ENCODE results near the gene NFE2L1. TPM values are rescaled to one million over a fixed set of nuclear protein-coding genes. Genes with fewer than 3 reads are reported as not detected.
A peak's percentile ranks its signal among the peaks of the same experiment; 100 is the strongest.

The NFE2L1 gene
- total RNA-seq, 1 experiment from 2014 or later = 135 TPM

- RAD21 ChIA-PET (ENCODE audit: low non-redundant PET in 1 of 2, low total read pairs in 2 of 2, uncharacterized antibody in 2 of 2, unreplicated experiment in 2 of 2) = interaction anchor here (0.5 to 3.0 kb wide), 20 partner anchors 14 to 283 kb away, joined by 3 to 19 read pairs (median 4); partner anchors contain the start of gene NFE2L1 (in 2 of the 2)
Measured at GRCh38 chr17:48025040-48025903, 22.9 kb upstream of the NFE2L1 start.

More at GRCh38 chr17:48025040-48025903, 22.9 kb upstream of the NFE2L1 start:
- POLR2A ChIA-PET = interaction anchor here (0.7 to 2.6 kb wide), 13 partner anchors 10 to 593 kb away, joined by 3 to 45 read pairs (median 5); partner anchors contain the start of genes CBX1, HOXB8, NFE2L1 and SNX11
- no peaks in the 10 kb centered on the region for H3K79me2 ChIP-seq (ENCODE audit: insufficient read depth, low read length)
- TF ChIP-seq POLR2AphosphoS5 (IDR thresholded peaks at IDR 0.05; ENCODE audit: low read depth, low read length) (peak; percentile 89), MAX (IDR thresholded peaks at IDR 0.05) (no peak), CTCF (IDR thresholded peaks at IDR 0.05 in 2 of 3, conservative IDR thresholded peaks at IDR 0.05 in 1 of 3; ENCODE audit: borderline replicate concordance in 1 of 3, insufficient read depth in 1 of 3, low read depth in 2 of 3, low read length in 2 of 3) (peak in 2 of 3 experiments; percentile 87 to 92; a peak in 4 of 6 replicates), REST (IDR thresholded peaks at IDR 0.05; ENCODE audit: low read depth) (no peak), POLR2A (IDR thresholded peaks at IDR 0.05; ENCODE audit: borderline replicate concordance, extremely low read depth, insufficient read depth, insufficient read length) (peak; percentile 69), YY1 (IDR thresholded peaks at IDR 0.05; ENCODE audit: extremely low read depth, insufficient replicate concordance, low read depth, low read length) (peak; percentile 45)
- peak overlapping the region; percentile 93 for H3K27ac ChIP-seq (ENCODE audit: low read depth, low read length)
- peak overlapping the region; percentile 96 for H2AFZ ChIP-seq (ENCODE audit: low read depth, low read length, poor library complexity, severe bottlenecking)
- H3K9ac ChIP-seq (ENCODE audit: low read length) = peak overlapping the region; percentile 85
- peak overlapping the region; percentile 61 to 62 for H3K4me3 ChIP-seq (replicated peaks in 1 of 2; ENCODE audit: low read depth in 1 of 2, low read length in 2 of 2)
- CTCF ChIA-PET = interaction anchor here (0.5 to 3.5 kb wide), 60 partner anchors 10 to 1011 kb away, joined by 3 to 171 read pairs (median 4); partner anchors contain the start of genes CBX1, CDK5RAP3, HOXB8 and NFE2L1
- no peaks in the 10 kb centered on the region for H4K20me1 ChIP-seq (ENCODE audit: insufficient read depth)
- intact Hi-C loops (cut with micrococcal nuclease) = loop anchor here (1.0 to 10.0 kb wide), 10 partner anchors 102 to 1010 kb away; no protein-coding TSS in a partner anchor
- H3K4me2 ChIP-seq (ENCODE audit: low read length) = peak overlapping the region; percentile 95
- no peaks in the 10 kb centered on the region for H3K27me3 ChIP-seq (ENCODE audit: insufficient read depth, low read length)
- peaks cover 26 to 45% of the 10 kb centered on the region in 2 experiments for H3K4me1 ChIP-seq (ENCODE audit: control insufficient read depth in 1 of 2, insufficient read depth in 2 of 2, low read length in 2 of 2)
- DNase-seq (ENCODE audit: low read depth, low spot score) (peak; percentile 98), ATAC-seq (peak; percentile 73)
- H3K9me2 ChIP-seq (ENCODE audit: insufficient read depth) = no peaks in the 10 kb centered on the region
- BruUV-seq (replicated peaks) = TSS peak; percentile 62
- H3K9me3 ChIP-seq (ENCODE audit: control insufficient read depth in 1 of 2, insufficient read depth in 1 of 2, low read depth in 1 of 2, low read length in 2 of 2) = no peaks in the 10 kb centered on the region
- H3K36me3 ChIP-seq (ENCODE audit: control insufficient read depth in 1 of 2, insufficient read depth in 2 of 2, low read length in 2 of 2) = no peaks in the 10 kb centered on the region

Data from HCT116 (cell line).